ENCODE results near the gene ANAPC2. TPM values are rescaled to one million over a fixed set of nuclear protein-coding genes. Genes with fewer than 3 reads are reported as not detected.

The ANAPC2 gene
- total and polyA plus RNA-seq, 2 of the 4 experiments (the other 2 are of a cell fraction), result 9.3 to 29.5 TPM

DNA sequence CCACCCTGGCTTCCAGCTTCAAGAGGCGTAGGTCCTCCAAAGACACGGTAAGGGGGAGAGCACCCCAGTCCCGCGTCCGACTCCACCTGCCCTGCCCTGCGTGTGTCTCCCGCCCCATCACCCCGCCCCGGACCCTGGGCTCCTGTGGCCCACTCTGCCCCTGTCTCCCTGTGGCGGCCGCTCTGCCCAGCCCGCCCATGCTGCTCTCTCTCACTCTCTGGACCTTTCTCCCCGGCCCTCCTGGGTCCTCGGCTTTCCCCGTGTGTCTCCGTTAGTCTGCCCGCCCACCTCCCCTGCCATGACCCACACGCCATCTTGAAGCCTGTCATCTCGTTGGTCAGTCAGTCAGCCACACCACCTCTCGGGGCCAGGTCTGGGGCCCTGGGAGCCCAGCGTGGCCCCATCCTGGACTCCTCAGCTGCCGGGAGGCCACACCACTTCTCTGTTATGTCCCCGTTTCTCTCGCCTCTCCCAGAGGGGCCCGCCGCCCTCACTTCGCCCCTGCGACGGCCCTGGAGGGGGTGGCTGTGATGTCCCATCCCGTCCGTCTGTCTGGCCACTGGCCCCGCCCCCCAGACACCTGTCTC lies 23.0 kb downstream of the ANAPC2 start:
- BruUV-seq (replicated peaks), result no TSS peak
- Histone ChIP-seq H3K79me1 (ENCODE audit: low read depth in 1 of 2, low read length in 2 of 2) (no peaks in the 10 kb centered on the region), H2BK20ac (ENCODE audit: low read depth, low read length) (no peak overlapping the region), H4K91ac (ENCODE audit: insufficient read depth, low read depth, low read length) (no peak overlapping the region), H4K20me1 (ENCODE audit: insufficient read depth, low read length) (no peaks in the 10 kb centered on the region), H4K8ac (ENCODE audit: low read depth in 2 of 2, low read length in 2 of 2) (no peak overlapping the region), H2AK5ac (ENCODE audit: low read depth, low read length) (no peak overlapping the region), H3K27me3 (ENCODE audit: control insufficient read depth, insufficient read depth, low read length) (peaks cover 90% of the 10 kb centered on the region), H4K5ac (ENCODE audit: low read depth, low read length) (no peak overlapping the region), H3K4me2 (ENCODE audit: low read depth, low read length) (no peak overlapping the region), H3K18ac (ENCODE audit: low read depth, low read length) (no peak overlapping the region), H3K9me3 (ENCODE audit: control insufficient read depth, insufficient read depth, low read length) (no peaks in the 10 kb centered on the region), H2AK9ac (replicated peaks; ENCODE audit: low read depth, low read length, poor library complexity) (no peak overlapping the region), H2BK15ac (ENCODE audit: low read depth, low read length) (no peak overlapping the region), H3K9ac (ENCODE audit: low read depth, low read length) (no peak overlapping the region), H3K4me3 (ENCODE audit: insufficient read depth, low read depth, low read length) (no peak overlapping the region), H3K56ac (ENCODE audit: extremely low read depth, insufficient read depth, low read length) (no peak overlapping the region), H3K36me3 (ENCODE audit: control insufficient read depth, insufficient read depth, low read length) (no peaks in the 10 kb centered on the region), H3K4me1 (ENCODE audit: control insufficient read depth, insufficient read depth, low read length) (peaks cover 4% of the 10 kb centered on the region; the same call in 1 of the 2 replicates), H2AFZ (replicated peaks; ENCODE audit: low read length, poor library complexity) (no peak overlapping the region), H3K23ac (ENCODE audit: low read depth, low read length) (no peak overlapping the region), H3K4ac (ENCODE audit: low read depth, low read length) (no peak overlapping the region), H3K14ac (replicated peaks; ENCODE audit: low read depth, low read length) (no peak overlapping the region), H2BK120ac (ENCODE audit: low read depth, low read length) (no peak overlapping the region), H3K27ac (ENCODE audit: insufficient read depth, low read length) (no peak overlapping the region), H2BK5ac (ENCODE audit: low read depth, low read length, poor library complexity, severe bottlenecking) (no peak overlapping the region), H3K9me1 (ENCODE audit: insufficient read depth, low read length) (no peaks in the 10 kb centered on the region)
- WGBS, 2 experiments (ENCODE audit: extremely low coverage in 2 of 2, insufficient read length in 1 of 2), result 75% methylated on average over 8 of the region's 32 CpGs; no CpG with 5 or more reads in 1 of the 2 experiments
- dilution Hi-C loops (cut with HindIII; ENCODE audit: low sequenced_read_pairs, unreplicated experiment) (no loop called here), intact Hi-C loops (cut with micrococcal nuclease) (no loop called here), in situ Hi-C loops (cut with MboI; ENCODE audit: low sequenced_read_pairs) (no loop called here)
- ChIA-PET POLR2A (ENCODE audit: unreplicated experiment) (no interaction called here), CTCF (no interaction called here)
- ATAC-seq (ENCODE audit: low read depth), result no peak
- TF ChIP-seq SMC3 (IDR thresholded peaks at IDR 0.05; ENCODE audit: low read depth, low read length) (no peak), RCOR1 (IDR thresholded peaks at IDR 0.05; ENCODE audit: insufficient replicate concordance, low read length) (no peak)
- no peak for DNase-seq
